Right atrium auricular region (tissue), 2 donors: Measurements from ENCODE around the gene PXDC1. TPM values are rescaled to one million over a fixed set of nuclear protein-coding genes. Genes with fewer than 3 reads are reported as not detected.

Experiments used
- DNase-seq: peaks from one replicate; pipeline ENCODE4 v3.0.0-alpha.2; 2019; ENCODE audit warnings: low spot score
- H3K27ac ChIP-seq, 2 donors: fragments of 200-600 bp; sonication (generic); 1 replicate in 1 of 2; 2 replicates in 1 of 2; pipeline ENCODE4 v1.5.1; 2016 to 2019
- H3K27me3 ChIP-seq, 2 donors: fragments of 200-600 bp; sonication (generic); one replicate each; pipeline versions ENCODE4 v1.5.1 to v1.6.0; 2017 to 2019
- H3K36me3 ChIP-seq: fragments of 200-600 bp; sonication (generic); one replicate; pipeline ENCODE4 v1.5.1; 2016
- H3K4me1 ChIP-seq, 2 donors: fragments of 200-600 bp; sonication (generic); one replicate each; pipeline versions ENCODE4 v1.5.1 to v1.6.0; 2017 to 2019
- H3K4me3 ChIP-seq, 2 donors: fragments of 200-600 bp; sonication (generic); 1 replicate in 1 of 2; 2 replicates in 1 of 2; pipeline ENCODE4 v1.5.1; 2017 to 2019; ENCODE audit warnings: mild to moderate bottlenecking in 1 of 2, moderate library complexity in 1 of 2
- H3K9me3 ChIP-seq, 2 donors: fragments of 200-600 bp; sonication (generic); one replicate each; pipeline ENCODE4 v1.5.1; 2019
- total RNA-seq, 2 donors: library from RNA; depleted of rRNA; stranded (reverse); fragments of >200 nt; gene quantifications; one replicate each; pipeline ENCODE4 v1.1.0, GENCODE V29; 2016
- TF ChIP-seq, protein P1 (sequence below), 2 donors: fragments of 200-600 bp; sonication (generic); IDR thresholded peaks; one replicate each; pipeline ENCODE4 v1.5.1; 2019; ENCODE audit warnings: antibody characterized with exemption in 2 of 2

Gene PXDC1
- total RNA-seq, 2 donors from 2014 or later: 43.5 to 77.2 TPM

DNA sequence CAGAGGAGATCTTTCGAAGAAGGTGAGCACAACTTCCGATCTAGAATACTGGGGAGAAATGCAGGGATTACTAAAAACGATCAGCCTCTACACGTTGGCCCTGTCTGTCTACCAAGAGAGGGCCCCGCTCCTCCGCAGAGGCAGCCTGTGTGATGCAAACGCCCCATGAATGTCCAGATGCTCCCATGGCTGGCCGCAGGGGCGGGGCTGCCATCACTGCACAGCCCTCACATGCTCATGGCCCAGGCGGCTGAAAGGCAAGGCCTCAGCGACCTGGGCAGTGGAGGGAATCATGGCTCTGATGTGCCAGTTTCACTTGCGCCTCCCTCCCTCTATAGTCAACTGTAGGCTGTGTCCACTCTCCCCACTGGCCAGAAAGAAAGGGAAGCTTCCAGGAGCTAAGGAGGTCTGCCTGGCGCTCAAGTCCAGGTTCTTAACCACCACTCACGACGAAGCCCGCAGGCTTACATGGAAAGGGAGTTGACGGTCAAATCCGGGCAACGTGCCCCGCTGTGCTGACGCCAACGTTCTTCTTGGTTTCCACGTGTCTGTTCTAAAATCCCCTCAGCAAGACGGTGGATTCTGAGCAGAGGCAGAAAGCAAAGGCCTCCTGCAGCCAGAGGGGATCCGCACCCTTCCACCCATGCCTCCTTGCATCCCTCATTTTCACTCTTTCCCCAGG lies 14.2 kb downstream of the PXDC1 start:
- no peak for DNase-seq
- H3K4me1 ChIP-seq: peaks cover 0 to 58% of the 10 kb centered on the region in 2 donors

DNA sequence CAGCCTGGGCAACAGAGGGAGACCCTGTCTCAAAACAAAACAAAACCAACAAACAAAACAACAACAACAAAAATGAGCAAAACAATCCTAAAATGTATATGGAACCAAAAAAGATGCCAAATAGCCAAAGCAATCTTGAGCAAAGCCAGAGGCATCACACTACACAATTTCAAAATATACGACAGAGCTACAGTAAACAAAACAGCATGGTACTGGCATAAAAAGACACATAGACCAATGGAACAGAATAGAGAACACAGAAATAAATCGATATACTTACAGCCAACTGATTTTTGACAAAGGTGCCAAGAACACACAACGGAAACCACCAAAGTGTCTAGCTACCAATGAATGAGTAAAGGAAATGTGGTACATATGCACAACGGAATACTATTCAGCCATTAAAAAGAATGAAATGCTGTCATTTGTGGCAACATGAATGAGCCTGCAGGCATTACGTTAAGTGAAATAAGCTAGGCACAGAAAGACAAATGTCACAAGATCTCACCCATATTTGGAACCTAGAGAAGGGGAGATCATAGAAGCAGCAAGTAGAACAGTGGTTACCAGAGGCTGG lies 16.4 kb downstream of the PXDC1 start:
- no peak overlapping the region for H3K4me3 ChIP-seq
- peaks cover 0 to 41% of the 10 kb centered on the region in 2 donors for H3K4me1 ChIP-seq
- H3K27ac ChIP-seq: no peak overlapping the region
- no peak for DNase-seq
- TF ChIP-seq, protein P1, sequence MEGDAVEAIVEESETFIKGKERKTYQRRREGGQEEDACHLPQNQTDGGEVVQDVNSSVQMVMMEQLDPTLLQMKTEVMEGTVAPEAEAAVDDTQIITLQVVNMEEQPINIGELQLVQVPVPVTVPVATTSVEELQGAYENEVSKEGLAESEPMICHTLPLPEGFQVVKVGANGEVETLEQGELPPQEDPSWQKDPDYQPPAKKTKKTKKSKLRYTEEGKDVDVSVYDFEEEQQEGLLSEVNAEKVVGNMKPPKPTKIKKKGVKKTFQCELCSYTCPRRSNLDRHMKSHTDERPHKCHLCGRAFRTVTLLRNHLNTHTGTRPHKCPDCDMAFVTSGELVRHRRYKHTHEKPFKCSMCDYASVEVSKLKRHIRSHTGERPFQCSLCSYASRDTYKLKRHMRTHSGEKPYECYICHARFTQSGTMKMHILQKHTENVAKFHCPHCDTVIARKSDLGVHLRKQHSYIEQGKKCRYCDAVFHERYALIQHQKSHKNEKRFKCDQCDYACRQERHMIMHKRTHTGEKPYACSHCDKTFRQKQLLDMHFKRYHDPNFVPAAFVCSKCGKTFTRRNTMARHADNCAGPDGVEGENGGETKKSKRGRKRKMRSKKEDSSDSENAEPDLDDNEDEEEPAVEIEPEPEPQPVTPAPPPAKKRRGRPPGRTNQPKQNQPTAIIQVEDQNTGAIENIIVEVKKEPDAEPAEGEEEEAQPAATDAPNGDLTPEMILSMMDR (IDR thresholded peaks at IDR 0.05): no peak
- no peaks in the 10 kb centered on the region for H3K27me3 ChIP-seq
- H3K36me3 ChIP-seq: peaks cover 59% of the 10 kb centered on the region
- peaks cover 0 to 3% of the 10 kb centered on the region in 2 donors for H3K9me3 ChIP-seq

More for the DNA sequence above, 14.2 kb downstream of the PXDC1 start:
- H3K27ac ChIP-seq: no peak overlapping the region
- TF ChIP-seq, protein P1 (IDR thresholded peaks at IDR 0.05): no peak
- H3K36me3 ChIP-seq: peaks cover 43% of the 10 kb centered on the region
- peaks cover 0 to 3% of the 10 kb centered on the region in 2 donors for H3K9me3 ChIP-seq
- H3K27me3 ChIP-seq: no peaks in the 10 kb centered on the region
- no peak overlapping the region for H3K4me3 ChIP-seq

DNA sequence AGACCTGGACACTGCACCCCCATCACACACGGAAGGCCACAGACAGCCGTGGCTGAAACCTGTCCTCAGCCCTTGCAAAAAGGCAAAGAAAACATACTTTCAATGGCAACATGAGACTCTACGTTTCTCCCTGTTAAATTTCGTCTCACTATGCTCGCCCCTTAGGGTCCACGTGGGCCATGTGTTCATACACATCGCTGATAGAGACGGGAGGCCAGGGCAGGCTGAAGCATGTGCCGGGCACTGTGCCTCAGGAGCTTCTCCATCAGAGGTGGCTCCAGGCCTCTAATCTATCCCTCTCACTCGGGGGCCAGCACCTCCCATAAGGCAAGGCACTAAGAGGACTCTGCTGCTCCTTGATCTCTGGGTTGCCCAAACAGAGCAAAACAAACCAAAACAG lies 17.5 kb downstream of the PXDC1 start:
- no peak overlapping the region for H3K27ac ChIP-seq
- DNase-seq: no peak
- peaks cover 59% of the 10 kb centered on the region for H3K36me3 ChIP-seq
- H3K4me1 ChIP-seq: peaks cover 0 to 36% of the 10 kb centered on the region in 2 donors
- no peaks in the 10 kb centered on the region for H3K27me3 ChIP-seq
- no peak overlapping the region for H3K4me3 ChIP-seq
- TF ChIP-seq, protein P1 (IDR thresholded peaks at IDR 0.05): no peak
- peaks cover 0 to 3% of the 10 kb centered on the region in 2 donors for H3K9me3 ChIP-seq

DNA sequence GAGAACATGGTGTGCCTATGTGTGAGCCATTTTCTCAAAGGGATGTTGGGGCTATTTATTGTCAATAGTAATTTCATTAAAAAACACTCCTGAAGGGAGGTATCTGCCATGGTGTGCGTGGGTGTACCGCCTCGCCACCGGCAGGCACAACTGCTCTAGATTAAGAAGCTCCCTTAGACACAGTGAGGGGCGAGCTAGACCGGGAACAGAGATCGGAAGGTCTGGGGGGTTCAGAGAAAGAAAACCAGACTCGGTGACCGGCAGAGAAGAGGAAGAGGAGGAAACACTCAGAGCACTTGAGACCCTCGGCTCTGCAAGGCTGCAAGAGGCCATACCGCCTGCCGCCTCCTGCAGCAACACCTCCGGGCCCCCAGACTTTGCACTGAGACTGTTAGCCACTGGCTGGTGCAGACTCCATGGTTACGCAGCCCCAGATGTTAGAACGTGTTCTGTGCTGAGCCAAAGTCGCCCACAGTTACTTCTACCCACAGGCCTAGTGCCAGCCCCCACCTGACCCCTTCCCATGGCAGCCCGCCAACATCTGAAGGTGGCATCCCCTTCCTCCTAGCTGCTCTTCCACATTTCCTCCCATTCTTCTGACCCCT lies 18.1 kb downstream of the PXDC1 start:
- no peak for DNase-seq
- Histone ChIP-seq H3K27ac (no peak overlapping the region), H3K4me1 (peaks cover 0 to 30% of the 10 kb centered on the region in 2 donors), H3K4me3 (no peak overlapping the region), H3K36me3 (peaks cover 56% of the 10 kb centered on the region), H3K9me3 (peaks cover 0 to 3% of the 10 kb centered on the region in 2 donors), H3K27me3 (no peaks in the 10 kb centered on the region)
- TF ChIP-seq, protein P1 (IDR thresholded peaks at IDR 0.05): no peak

DNA sequence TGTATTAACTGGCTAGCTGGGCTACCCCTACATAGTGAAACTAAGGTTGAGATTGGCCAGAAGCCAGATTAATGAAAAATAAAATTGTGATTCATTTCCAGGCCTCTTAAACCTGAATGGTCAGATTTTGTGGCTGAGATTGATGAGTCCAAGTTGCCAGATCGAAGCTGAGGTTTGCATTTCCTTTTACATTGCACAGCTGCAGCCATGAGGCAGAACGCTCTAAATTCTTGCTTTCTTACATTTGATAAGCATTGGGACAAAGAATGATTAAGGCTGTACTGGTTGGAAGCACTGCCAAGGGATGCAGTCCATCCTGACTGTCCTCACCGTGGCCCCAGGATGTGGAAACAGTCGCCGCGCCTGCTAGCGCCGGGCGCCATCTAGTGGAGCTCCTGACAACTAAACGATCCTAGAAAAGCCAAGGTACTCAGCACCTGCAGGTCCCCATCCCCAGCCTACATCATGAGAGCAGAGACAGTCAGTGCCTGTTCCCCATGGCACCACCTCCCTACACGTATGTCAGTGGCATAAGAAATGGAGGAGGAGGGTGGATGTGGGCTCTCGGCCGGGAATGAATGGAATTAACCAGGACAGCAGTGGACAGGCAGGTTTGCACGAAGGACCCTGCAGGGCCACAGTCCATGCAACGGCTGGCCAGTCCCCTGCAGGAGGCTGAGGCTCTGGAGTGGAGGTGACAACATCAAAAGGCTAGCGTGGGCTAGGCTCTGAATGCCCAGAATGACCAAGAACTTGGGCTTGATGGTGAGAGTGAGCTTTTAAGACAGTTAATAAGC lies 19.0 kb downstream of the PXDC1 start:
- Histone ChIP-seq H3K4me1 (peaks cover 0 to 21% of the 10 kb centered on the region in 2 donors), H3K27me3 (no peaks in the 10 kb centered on the region), H3K4me3 (no peak overlapping the region), H3K9me3 (peaks cover 0 to 3% of the 10 kb centered on the region in 2 donors), H3K27ac (no peak overlapping the region), H3K36me3 (peaks cover 56% of the 10 kb centered on the region)
- DNase-seq: peak; percentile 77
- TF ChIP-seq, protein P1 (IDR thresholded peaks at IDR 0.05): peak; percentile 79 to 90
